IMR-90 (cell line): ENCODE measurements around the gene WSB1. TPM values are rescaled to one million over a fixed set of nuclear protein-coding genes. Genes with fewer than 3 reads are reported as not detected.
A peak's percentile ranks its signal among the peaks of the same experiment; 100 is the strongest.

ENCODE experiments used
- ATAC-seq: fragments of 200-7000 bp; cut with Tn5 transposase; 2 replicates; pipeline ENCODE4 v1.9.1; 2020; ENCODE audit warnings: low read depth, mild to moderate bottlenecking, moderate library complexity
- BruUV-seq: library from RNA; stranded (reverse); fragments of 400-500 nt; replicated peaks from 2 replicates; lab custom pipeline; 2021; lab: Mats Ljungman, UMichigan
- CTCF ChIA-PET: fragments of 300-600 bp; formaldehyde crosslinking; extraction: SDS; loops from one replicate; lab custom pipeline; 2021; ENCODE audit warnings: antibody characterized with exemption; lab: Yijun Ruan, JAX
- POLR2A ChIA-PET: fragments of 300-600 bp; sonication (Branson Sonifier 250); formaldehyde crosslinking; loops from one replicate; lab custom pipeline; 2022; ENCODE audit warnings: antibody characterized with exemption; ENCODE audit not compliant: unreplicated experiment; lab: Charles Lee
- DNase-seq: peaks from one replicate; pipeline ENCODE4 v3.0.0; 2013
- H2AFZ ChIP-seq: replicated peaks from 2 replicates; pipeline ENCODE3; 2013; ENCODE audit warnings: low read length, mild to moderate bottlenecking; ENCODE audit not compliant: poor library complexity
- H2AK5ac ChIP-seq: 2 replicates; pipeline ENCODE4 v1.6.1; 2013; ENCODE audit warnings: low read depth, low read length, inconsistent platforms
- H2AK9ac ChIP-seq: replicated peaks from 2 replicates; pipeline ENCODE3; 2013; ENCODE audit warnings: mild to moderate bottlenecking, low read depth, low read length, moderate library complexity; ENCODE audit not compliant: poor library complexity
- H2BK120ac ChIP-seq: 2 replicates; pipeline ENCODE4 v1.6.1; 2013; ENCODE audit warnings: low read depth, low read length, inconsistent platforms
- H2BK15ac ChIP-seq: 3 replicates; pipeline ENCODE4 v1.6.1; 2013; ENCODE audit warnings: low read depth, low read length, inconsistent platforms
- H2BK20ac ChIP-seq: 2 replicates; pipeline ENCODE4 v1.6.1; 2013; ENCODE audit warnings: low read depth, mild to moderate bottlenecking, inconsistent platforms, low read length, moderate library complexity
- H2BK5ac ChIP-seq: 2 replicates; pipeline ENCODE4 v1.6.1; 2013; ENCODE audit warnings: mild to moderate bottlenecking, low read depth, low read length, inconsistent platforms; ENCODE audit not compliant: poor library complexity, severe bottlenecking
- H3K14ac ChIP-seq: replicated peaks from 2 replicates; pipeline ENCODE4 v1.6.1; 2013; ENCODE audit warnings: low read depth, low read length, inconsistent platforms
- H3K18ac ChIP-seq: 2 replicates; pipeline ENCODE4 v1.6.1; 2013; ENCODE audit warnings: low read depth, low read length, control low read depth
- H3K23ac ChIP-seq: 2 replicates; pipeline ENCODE4 v1.6.1; 2013; ENCODE audit warnings: low read depth, low read length, inconsistent platforms
- H3K27ac ChIP-seq: 2 replicates; pipeline ENCODE4 v1.5.1; 2013; ENCODE audit warnings: mild to moderate bottlenecking, control low read depth, low read length; ENCODE audit not compliant: insufficient read depth
- H3K27me3 ChIP-seq: 2 replicates; pipeline ENCODE4 v1.6.1; 2013; ENCODE audit warnings: low read length; ENCODE audit not compliant: control insufficient read depth, insufficient read depth
- H3K36me3 ChIP-seq: 2 replicates; pipeline ENCODE4 v1.6.1; 2013; ENCODE audit warnings: low read length, mixed read lengths; ENCODE audit not compliant: control insufficient read depth, insufficient read depth
- H3K4ac ChIP-seq: 2 replicates; pipeline ENCODE4 v1.6.1; 2013; ENCODE audit warnings: low read depth, low read length, inconsistent platforms
- H3K4me1 ChIP-seq: 2 replicates; pipeline ENCODE4 v1.6.1; 2013; ENCODE audit warnings: low read length, mixed read lengths; ENCODE audit not compliant: control insufficient read depth, insufficient read depth
- H3K4me2 ChIP-seq: 2 replicates; pipeline ENCODE4 v1.6.1; 2013; ENCODE audit warnings: low read depth, mild to moderate bottlenecking, control low read depth, low read length, moderate library complexity
- H3K4me3 ChIP-seq: 2 replicates; pipeline ENCODE4 v1.5.1; 2013; ENCODE audit warnings: low read depth, mild to moderate bottlenecking, control low read depth, low read length, moderate library complexity; ENCODE audit not compliant: insufficient read depth
- H3K56ac ChIP-seq: 2 replicates; pipeline ENCODE4 v1.6.1; 2013; ENCODE audit warnings: low read length, inconsistent platforms; ENCODE audit not compliant: insufficient read depth; ENCODE audit errors: extremely low read depth
- H3K79me1 ChIP-seq, 2 experiments: 2 replicates each; pipeline ENCODE4 v1.6.1; 2013; ENCODE audit warnings: low read length in 2 of 2, inconsistent platforms in 1 of 2, low read depth in 1 of 2
- H3K9ac ChIP-seq: 2 replicates; pipeline ENCODE4 v1.6.1; 2013; ENCODE audit warnings: low read depth, low read length, control low read depth
- H3K9me1 ChIP-seq: 2 replicates; pipeline ENCODE4 v1.6.1; 2013; ENCODE audit warnings: low read length, inconsistent platforms; ENCODE audit not compliant: insufficient read depth
- H3K9me3 ChIP-seq: 2 replicates; pipeline ENCODE4 v1.6.1; 2013; ENCODE audit warnings: low read length; ENCODE audit not compliant: control insufficient read depth, insufficient read depth
- H4K20me1 ChIP-seq: 2 replicates; pipeline ENCODE4 v1.6.1; 2013; ENCODE audit warnings: low read length, inconsistent platforms; ENCODE audit not compliant: insufficient read depth
- H4K5ac ChIP-seq: 2 replicates; pipeline ENCODE4 v1.6.1; 2013; ENCODE audit warnings: mild to moderate bottlenecking, low read depth, low read length, control low read depth
- H4K8ac ChIP-seq, 2 experiments: 2 replicates each; pipeline ENCODE4 v1.6.1; 2013; ENCODE audit warnings: low read depth in 2 of 2, low read length in 2 of 2, control low read depth in 1 of 2, inconsistent platforms in 1 of 2
- H4K91ac ChIP-seq: 2 replicates; pipeline ENCODE4 v1.6.1; 2013; ENCODE audit warnings: low read depth, low read length, inconsistent platforms; ENCODE audit not compliant: insufficient read depth
- CEBPB ChIP-seq: IDR thresholded peaks from 2 replicates; pipeline ENCODE4 v1.6.1; 2012; ENCODE audit warnings: low read depth, low read length, improper control_type of control experiment
- CHD1 ChIP-seq: IDR thresholded peaks from 2 replicates; pipeline ENCODE4 v1.6.1; 2012; ENCODE audit warnings: low read depth, low read length, improper control_type of control experiment
- MXI1 ChIP-seq: IDR thresholded peaks from 2 replicates; pipeline ENCODE4 v1.6.1; 2012; ENCODE audit warnings: low read depth, mild to moderate bottlenecking, low read length, moderate library complexity, borderline replicate concordance
- NFE2L2 ChIP-seq: fragments of 150-350 bp; IDR thresholded peaks from 2 replicates; pipeline ENCODE4 v1.6.1; 2016; ENCODE audit warnings: low read depth, mild to moderate bottlenecking, low read length
- POLR2A ChIP-seq: IDR thresholded peaks from 2 replicates; pipeline ENCODE4 v1.6.1; 2012; ENCODE audit warnings: mild to moderate bottlenecking, low read depth, low read length
- SMC3 ChIP-seq: fragments of 150-350 bp; IDR thresholded peaks from 2 replicates; pipeline ENCODE4 v1.6.1; 2016; ENCODE audit warnings: low read depth, mild to moderate bottlenecking, antibody characterized with exemption, low read length, moderate library complexity
- WGBS, 2 experiments: methylation state at CpG; one replicate each; pipeline versions ENCODE4 v1.1.5 to v1.1.7; 2013; ENCODE audit warnings: missing lambda C conversion rate in 2 of 2; ENCODE audit not compliant: insufficient read length in 1 of 2; ENCODE audit errors: extremely low coverage in 2 of 2; 5-methylcytosine and 5-hydroxymethylcytosine counted together
- dilution Hi-C: fragments of 300-500 bp; cut with HindIII; formaldehyde crosslinking; loops from one replicate; pipeline ENCODE4 v1.14.3; 2018; ENCODE audit warnings: low sequenced_read_pairs; ENCODE audit not compliant: unreplicated experiment
- in situ Hi-C: fragments of 300-500 bp; cut with MboI; formaldehyde crosslinking; loops from 3 replicates; pipeline ENCODE4 v1.14.3; 2019; ENCODE audit warnings: low sequenced_read_pairs, inconsistent platforms, mixed read lengths
- intact Hi-C: fragments of 100-400 bp; cut with micrococcal nuclease; formaldehyde crosslinking; loops from 2 replicates; pipeline ENCODE4 v1.10.0; 2022
- polyA plus RNA-seq, 3 experiments: library from polyadenylated mRNA; depleted of rRNA; stranded (reverse); fragments of >200 nt; gene quantifications; 2 replicates each; pipeline ENCODE4 v1.2.3, GENCODE V29; 2012; ENCODE audit warnings: low replicate concordance in 1 of 3
- total RNA-seq: library from RNA; depleted of rRNA; stranded (reverse); fragments of >200 nt; gene quantifications from 2 replicates; pipeline ENCODE4 v1.2.3, GENCODE V29; 2012
- TF ChIP-seq, protein P1 (sequence below): fragments of 150-350 bp; IDR thresholded peaks from 2 replicates; pipeline ENCODE4 v1.6.1; 2016; ENCODE audit warnings: low read depth, mild to moderate bottlenecking, low read length, moderate library complexity, borderline replicate concordance
- TF ChIP-seq, protein P2 (sequence below): conservative IDR thresholded peaks from 2 replicates; pipeline ENCODE4 v1.5.1; 2012; ENCODE audit warnings: mild to moderate bottlenecking, low read depth, low read length, improper control_type of control experiment

WSB1 gene
- total and polyA plus RNA-seq, 2 of the 4 experiments (the other 2 are of a cell fraction) = 140 to 266 TPM

DNA sequence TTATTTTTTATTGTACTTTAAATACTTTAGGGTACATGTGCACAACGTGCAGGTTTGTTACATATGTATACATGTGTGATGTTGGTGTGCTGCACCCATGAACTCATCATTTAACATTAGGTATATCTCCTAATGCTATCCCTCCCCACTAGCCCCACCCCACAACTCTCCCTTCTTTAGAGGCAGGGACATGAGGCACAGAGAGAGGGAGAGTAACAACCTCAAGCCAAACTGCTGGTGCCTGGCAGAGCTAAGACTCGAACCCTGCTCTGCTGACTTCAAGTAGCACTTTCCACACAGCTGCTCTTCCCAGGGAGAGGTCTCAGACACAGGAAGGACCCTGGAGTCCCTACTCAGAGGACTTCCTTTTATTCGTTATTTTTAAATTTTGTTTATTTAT is 69.4 kb downstream of the WSB1 start:
- H2AFZ ChIP-seq = no peak overlapping the region
- intact Hi-C loops = no loop called here

More for the DNA sequence above, 69.4 kb downstream of the WSB1 start:
- Histone ChIP-seq H4K20me1 (no peaks in the 10 kb centered on the region), H2BK120ac (peak overlapping the region; percentile 53), H3K56ac (no peak overlapping the region), H3K9ac (peak overlapping the region; percentile 38; the same call in 1 of the 2 replicates), H2AK5ac (peak overlapping the region; percentile 63), H3K36me3 (no peaks in the 10 kb centered on the region), H4K8ac (peak overlapping the region; percentile 21 to 70; a peak in 3 of 4 replicates), H3K4ac (peak overlapping the region; percentile 44), H3K27me3 (no peaks in the 10 kb centered on the region), H3K23ac (no peak overlapping the region), H3K27ac (peak overlapping the region; percentile 45), H3K18ac (peak overlapping the region; percentile 42), H3K4me2 (no peak overlapping the region), H3K4me1 (peaks cover 11% of the 10 kb centered on the region), H2BK20ac (0 out of 2 replicates have a peak overlapping the region, but pooled peaks have one; percentile 6), H4K5ac (no peak overlapping the region), H3K79me1 (no peaks in the 10 kb centered on the region), H2BK15ac (peak overlapping the region; percentile 55; the same call in 1 of the 3 replicates), H3K4me3 (no peak overlapping the region), H3K14ac (peak overlapping the region; percentile 18; the same call in 1 of the 2 replicates), H2AK9ac (no peak overlapping the region), H3K9me1 (peaks cover 19% of the 10 kb centered on the region), H4K91ac (peak overlapping the region; percentile 47; the same call in 1 of the 2 replicates), H3K9me3 (no peaks in the 10 kb centered on the region), H2BK5ac (peak overlapping the region; percentile 32)
- POLR2A ChIA-PET = no interaction called here
- ATAC-seq = no peak
- WGBS, 2 experiments = no CpG with 5 or more reads among the region's 3 CpGs
- in situ Hi-C loops (loop anchor here (10.0 kb wide), 1 partner anchor 81 kb away; no protein-coding TSS in a partner anchor), dilution Hi-C loops (no loop called here)
- no TSS peak for BruUV-seq
- TF ChIP-seq POLR2A (no peak), MXI1 (no peak), CHD1 (no peak), CEBPB (no peak), SMC3 (no peak), NFE2L2 (no peak)
- TF ChIP-seq, protein P1, sequence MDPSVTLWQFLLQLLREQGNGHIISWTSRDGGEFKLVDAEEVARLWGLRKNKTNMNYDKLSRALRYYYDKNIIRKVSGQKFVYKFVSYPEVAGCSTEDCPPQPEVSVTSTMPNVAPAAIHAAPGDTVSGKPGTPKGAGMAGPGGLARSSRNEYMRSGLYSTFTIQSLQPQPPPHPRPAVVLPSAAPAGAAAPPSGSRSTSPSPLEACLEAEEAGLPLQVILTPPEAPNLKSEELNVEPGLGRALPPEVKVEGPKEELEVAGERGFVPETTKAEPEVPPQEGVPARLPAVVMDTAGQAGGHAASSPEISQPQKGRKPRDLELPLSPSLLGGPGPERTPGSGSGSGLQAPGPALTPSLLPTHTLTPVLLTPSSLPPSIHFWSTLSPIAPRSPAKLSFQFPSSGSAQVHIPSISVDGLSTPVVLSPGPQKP = no peak
- TF ChIP-seq, protein P2, sequence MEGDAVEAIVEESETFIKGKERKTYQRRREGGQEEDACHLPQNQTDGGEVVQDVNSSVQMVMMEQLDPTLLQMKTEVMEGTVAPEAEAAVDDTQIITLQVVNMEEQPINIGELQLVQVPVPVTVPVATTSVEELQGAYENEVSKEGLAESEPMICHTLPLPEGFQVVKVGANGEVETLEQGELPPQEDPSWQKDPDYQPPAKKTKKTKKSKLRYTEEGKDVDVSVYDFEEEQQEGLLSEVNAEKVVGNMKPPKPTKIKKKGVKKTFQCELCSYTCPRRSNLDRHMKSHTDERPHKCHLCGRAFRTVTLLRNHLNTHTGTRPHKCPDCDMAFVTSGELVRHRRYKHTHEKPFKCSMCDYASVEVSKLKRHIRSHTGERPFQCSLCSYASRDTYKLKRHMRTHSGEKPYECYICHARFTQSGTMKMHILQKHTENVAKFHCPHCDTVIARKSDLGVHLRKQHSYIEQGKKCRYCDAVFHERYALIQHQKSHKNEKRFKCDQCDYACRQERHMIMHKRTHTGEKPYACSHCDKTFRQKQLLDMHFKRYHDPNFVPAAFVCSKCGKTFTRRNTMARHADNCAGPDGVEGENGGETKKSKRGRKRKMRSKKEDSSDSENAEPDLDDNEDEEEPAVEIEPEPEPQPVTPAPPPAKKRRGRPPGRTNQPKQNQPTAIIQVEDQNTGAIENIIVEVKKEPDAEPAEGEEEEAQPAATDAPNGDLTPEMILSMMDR = no peak
- no peak for DNase-seq
- CTCF ChIA-PET = interaction anchor here (0.6 to 1.3 kb wide), 2 partner anchors 39 to 236 kb away, joined by 3 read pairs; no protein-coding TSS in a partner anchor
